Caco-2 (cell line): ENCODE results near the gene ADRA2A. TPM values are rescaled to one million over a fixed set of nuclear protein-coding genes. Genes with fewer than 3 reads are reported as not detected.

Experiments used
- BruUV-seq: library from RNA; stranded (reverse); fragments of 400-500 nt; replicated peaks from 2 replicates; lab custom pipeline; 2021; lab: Mats Ljungman, UMichigan
- CTCF ChIA-PET: fragments of 300-600 bp; sonication (Branson Sonifier 250); formaldehyde crosslinking; loops from one replicate; lab custom pipeline; 2022; ENCODE audit warnings: antibody characterized with exemption; lab: Charles Lee
- POLR2A ChIA-PET: fragments of 300-600 bp; sonication (Branson Sonifier 250); formaldehyde crosslinking; loops from one replicate; lab custom pipeline; 2022; ENCODE audit warnings: antibody characterized with exemption; lab: Charles Lee
- DNase-seq, 2 experiments: peaks; one replicate each; pipeline versions ENCODE4 v3.0.0 to v3.0.0-alpha.2; 2020 to 2022
- H3K27me3 ChIP-seq: replicated peaks from 2 replicates; pipeline ENCODE4 v1.6.0; 2011; ENCODE audit warnings: low read length; ENCODE audit not compliant: control insufficient read depth, insufficient read depth
- H3K36me3 ChIP-seq: 2 replicates; pipeline ENCODE4 v1.5.1; 2011; ENCODE audit warnings: low read length; ENCODE audit not compliant: control insufficient read depth, insufficient read depth
- H3K4me1 ChIP-seq: fragments of 250-450 bp; sonication (Bioruptor Pico); 2 replicates; pipeline ENCODE4 v1.5.1; 2020; ENCODE audit warnings: mild to moderate bottlenecking
- H3K4me3 ChIP-seq: 2 replicates; pipeline ENCODE4 v1.5.1; 2011; ENCODE audit warnings: low read depth, mild to moderate bottlenecking, control low read depth, low read length
- H3K9me3 ChIP-seq: fragments of 250-450 bp; sonication (Bioruptor Pico); 2 replicates; pipeline ENCODE4 v1.5.1; 2020; ENCODE audit warnings: mild to moderate bottlenecking, moderate library complexity
- H3K27ac Mint-ChIP-seq: one replicate; pipeline ENCODE4 v1.8.0; 2022; ENCODE audit warnings: mixed read lengths; ENCODE audit not compliant: unreplicated experiment
- H3K27me3 Mint-ChIP-seq: one replicate; pipeline ENCODE4 v1.8.0; 2022; ENCODE audit warnings: mixed read lengths; ENCODE audit not compliant: insufficient read depth, unreplicated experiment
- H3K36me3 Mint-ChIP-seq: one replicate; pipeline ENCODE4 v1.8.0; 2022; ENCODE audit warnings: mild to moderate bottlenecking, mixed read lengths; ENCODE audit not compliant: insufficient read depth, unreplicated experiment
- H3K4me1 Mint-ChIP-seq: one replicate; pipeline ENCODE4 v1.8.0; 2022; ENCODE audit warnings: low read depth, mixed read lengths; ENCODE audit not compliant: unreplicated experiment
- H3K4me3 Mint-ChIP-seq: one replicate; pipeline ENCODE4 v1.8.0; 2022; ENCODE audit warnings: mild to moderate bottlenecking, moderate library complexity, mixed read lengths; ENCODE audit not compliant: unreplicated experiment
- H3K9me3 Mint-ChIP-seq: one replicate; pipeline ENCODE4 v1.8.0; 2022; ENCODE audit warnings: mixed read lengths; ENCODE audit not compliant: unreplicated experiment
- CTCF ChIP-seq, 2 experiments: fragments of 200-600 bp in 1 of 2; IDR thresholded peaks; 1 replicate in 1 of 2; 2 replicates in 1 of 2; pipeline versions ENCODE4 v1.5.1 to v1.8.0; 2011 to 2022; ENCODE audit warnings: antibody characterized with exemption in 1 of 2, control low read depth in 1 of 2, inconsistent platforms in 1 of 2, low read depth in 1 of 2, low read length in 1 of 2, mild to moderate bottlenecking in 1 of 2, moderate library complexity in 1 of 2; ENCODE audit not compliant: insufficient read depth in 1 of 2, severe bottlenecking in 1 of 2, unreplicated experiment in 1 of 2
- intact Hi-C: fragments of 100-400 bp; cut with micrococcal nuclease; formaldehyde crosslinking; loops from one replicate; pipeline ENCODE4 v1.10.0; 2022; ENCODE audit not compliant: unreplicated experiment
- total RNA-seq: library from RNA; stranded (reverse); gene quantifications from 2 replicates; pipeline ENCODE4 v1.2.3, GENCODE V29; 2022

ADRA2A gene
- total RNA-seq, 1 experiment from 2014 or later: 0.70 TPM

GRCh38 chr10:111116211-111116610, 39.4 kb downstream of the ADRA2A start:
- no peaks in the 10 kb centered on the region for H3K9me3 Mint-ChIP-seq
- Histone ChIP-seq H3K4me3 (no peak overlapping the region), H3K27me3 (no peaks in the 10 kb centered on the region; the same call in 1 of the 2 replicates), H3K4me1 (no peaks in the 10 kb centered on the region), H3K9me3 (no peaks in the 10 kb centered on the region), H3K36me3 (no peaks in the 10 kb centered on the region)
- POLR2A ChIA-PET: no interaction called here
- intact Hi-C loops: no loop called here
- H3K27ac Mint-ChIP-seq: no peak overlapping the region
- no peaks in the 10 kb centered on the region for H3K4me1 Mint-ChIP-seq
- peaks cover 13% of the 10 kb centered on the region for H3K27me3 Mint-ChIP-seq
- CTCF ChIA-PET: no interaction called here
- BruUV-seq: no TSS peak
- no peaks in the 10 kb centered on the region for H3K36me3 Mint-ChIP-seq
- H3K4me3 Mint-ChIP-seq: no peak overlapping the region
- no peak for DNase-seq
- TF ChIP-seq CTCF (IDR thresholded peaks at IDR 0.05; ENCODE audit: insufficient read depth in 1 of 2, low read depth in 1 of 2, low read length in 1 of 2, severe bottlenecking in 1 of 2, unreplicated experiment in 1 of 2): no peak

- POLR2A ChIA-PET: no interaction called here
- CTCF ChIA-PET: no interaction called here
These were observed 40.1 kb downstream of the ADRA2A start for GRCh38 chr10:111116762-111117445.

More at GRCh38 chr10:111116762-111117445, 40.1 kb downstream of the ADRA2A start:
- H3K4me1 ChIP-seq: no peaks in the 10 kb centered on the region
- H3K27me3 ChIP-seq: no peaks in the 10 kb centered on the region; the same call in 1 of the 2 replicates
- no peaks in the 10 kb centered on the region for H3K36me3 Mint-ChIP-seq
- H3K4me1 Mint-ChIP-seq: no peaks in the 10 kb centered on the region
- no peaks in the 10 kb centered on the region for H3K36me3 ChIP-seq
- peaks cover 14% of the 10 kb centered on the region for H3K27me3 Mint-ChIP-seq
- H3K4me3 ChIP-seq: no peak overlapping the region
- no peak overlapping the region for H3K27ac Mint-ChIP-seq
- no TSS peak for BruUV-seq
- H3K4me3 Mint-ChIP-seq: no peak overlapping the region
- H3K9me3 Mint-ChIP-seq: no peaks in the 10 kb centered on the region
- H3K9me3 ChIP-seq: no peaks in the 10 kb centered on the region
- intact Hi-C loops: no loop called here
- no peak for TF ChIP-seq CTCF (IDR thresholded peaks at IDR 0.05; ENCODE audit: insufficient read depth in 1 of 2, low read depth in 1 of 2, low read length in 1 of 2, severe bottlenecking in 1 of 2, unreplicated experiment in 1 of 2)
- no peak for DNase-seq
